A172 (cell line): ENCODE data around the gene DUSP9. TPM values are rescaled to one million over a fixed set of nuclear protein-coding genes. Genes with fewer than 3 reads are reported as not detected.
A peak's percentile ranks its signal among the peaks of the same experiment; 100 is the strongest.
"Not testable (repeated sequence)": the region's sequence is repeated elsewhere in the genome, so short reads cannot be mapped to it uniquely, and the experiment has no call there.

Experiments used
- DNase-seq: peaks from one replicate; pipeline ENCODE4 v3.0.0-alpha.2; 2015; ENCODE audit warnings: low spot score
- total RNA-seq: library from RNA; depleted of rRNA; stranded (reverse); fragments of >200 nt; shearing (Covaris generic); gene quantifications from 2 replicates; pipeline ENCODE4 v1.2.3, GENCODE V29; 2014

DUSP9 gene
- total RNA-seq, 1 experiment from 2014 or later = 9.0 TPM

DNA sequence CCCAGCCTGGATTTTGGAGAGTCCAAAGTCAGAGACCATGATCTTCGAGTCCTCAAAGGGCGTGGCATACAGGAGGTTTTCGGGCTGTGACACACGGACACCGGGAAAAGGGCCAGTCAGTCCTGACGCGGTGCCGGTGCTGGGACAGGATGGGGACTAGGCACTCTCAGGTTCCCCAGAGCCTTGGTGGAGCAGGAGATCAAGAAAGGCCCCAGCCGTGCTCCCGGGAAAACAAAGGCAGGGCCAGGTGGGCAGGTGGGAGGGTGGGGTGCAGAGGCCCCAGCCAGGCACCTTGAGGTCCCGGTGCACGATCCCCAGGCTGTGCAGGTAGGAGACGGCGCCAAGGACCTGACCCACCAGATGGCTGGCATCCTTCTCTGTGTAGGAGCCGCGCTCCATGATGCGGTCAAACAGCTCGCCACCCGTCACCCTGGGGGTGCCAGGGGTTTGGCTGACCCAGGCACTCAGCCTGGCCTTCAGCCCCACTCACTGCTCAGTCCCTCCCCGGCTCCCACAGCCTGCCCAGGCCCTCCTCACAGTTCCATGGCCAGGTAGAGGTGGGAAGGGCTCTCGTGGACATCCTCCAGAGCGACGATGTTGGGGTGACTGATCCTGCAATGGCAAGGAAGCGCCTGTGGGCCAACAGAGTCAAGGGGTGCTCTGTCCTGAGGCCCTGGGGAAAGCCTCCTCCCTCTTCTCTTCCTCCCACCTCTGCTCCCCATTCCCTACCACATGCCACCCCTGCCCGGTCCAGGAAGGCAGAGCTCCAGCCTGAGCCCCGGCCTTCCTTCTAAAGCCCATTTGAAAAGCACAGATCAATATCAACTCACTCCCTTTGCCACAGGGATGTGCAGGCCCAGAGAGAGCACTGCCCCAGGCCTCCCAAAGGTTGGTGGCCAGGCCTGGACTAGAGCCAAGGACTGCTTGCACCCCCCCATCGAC lies 24.9 kb downstream of the DUSP9 start:
- DNase-seq = no peak

DNA sequence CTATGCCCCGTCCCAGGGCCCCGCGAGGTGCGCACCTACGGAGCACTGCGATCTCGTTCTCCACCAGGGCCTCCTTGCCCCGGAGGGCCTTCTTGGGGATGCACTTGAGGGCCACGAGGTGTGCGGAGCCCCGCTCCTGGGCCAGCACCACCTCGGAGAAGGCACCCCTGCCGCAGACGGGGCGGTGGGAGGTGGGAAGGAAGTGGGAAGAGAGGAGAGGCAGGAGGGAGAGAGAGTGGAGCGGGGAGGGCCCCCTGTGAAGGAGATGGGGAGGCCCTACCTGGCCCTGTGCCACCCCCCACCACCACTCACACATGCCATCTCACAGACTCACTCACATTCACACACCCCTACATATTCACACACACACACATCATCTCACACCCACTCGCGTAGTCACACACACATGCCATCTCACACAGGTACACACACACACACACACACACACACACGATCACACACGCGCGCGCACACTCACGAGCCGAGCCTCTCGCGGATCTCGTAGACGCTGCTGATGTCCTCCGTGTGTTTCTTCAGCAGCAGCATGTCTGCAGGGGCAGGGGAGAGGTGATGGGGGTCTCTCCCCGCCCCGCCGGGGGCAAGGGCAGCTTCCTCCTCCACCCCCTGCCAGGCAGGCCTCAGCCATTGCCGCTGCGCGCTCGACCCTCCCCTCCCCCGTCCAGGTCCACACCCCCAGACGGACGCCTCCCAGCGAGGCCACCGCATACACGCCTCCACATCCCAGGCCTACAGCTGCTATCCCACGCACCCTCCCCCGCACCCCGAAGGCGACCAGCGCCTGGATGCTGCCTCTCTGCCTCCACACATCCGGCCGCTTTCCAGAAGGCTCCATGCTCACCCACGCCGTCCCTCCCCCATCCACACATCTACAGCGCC lies 25.8 kb downstream of the DUSP9 start:
- no peak for DNase-seq

DNA sequence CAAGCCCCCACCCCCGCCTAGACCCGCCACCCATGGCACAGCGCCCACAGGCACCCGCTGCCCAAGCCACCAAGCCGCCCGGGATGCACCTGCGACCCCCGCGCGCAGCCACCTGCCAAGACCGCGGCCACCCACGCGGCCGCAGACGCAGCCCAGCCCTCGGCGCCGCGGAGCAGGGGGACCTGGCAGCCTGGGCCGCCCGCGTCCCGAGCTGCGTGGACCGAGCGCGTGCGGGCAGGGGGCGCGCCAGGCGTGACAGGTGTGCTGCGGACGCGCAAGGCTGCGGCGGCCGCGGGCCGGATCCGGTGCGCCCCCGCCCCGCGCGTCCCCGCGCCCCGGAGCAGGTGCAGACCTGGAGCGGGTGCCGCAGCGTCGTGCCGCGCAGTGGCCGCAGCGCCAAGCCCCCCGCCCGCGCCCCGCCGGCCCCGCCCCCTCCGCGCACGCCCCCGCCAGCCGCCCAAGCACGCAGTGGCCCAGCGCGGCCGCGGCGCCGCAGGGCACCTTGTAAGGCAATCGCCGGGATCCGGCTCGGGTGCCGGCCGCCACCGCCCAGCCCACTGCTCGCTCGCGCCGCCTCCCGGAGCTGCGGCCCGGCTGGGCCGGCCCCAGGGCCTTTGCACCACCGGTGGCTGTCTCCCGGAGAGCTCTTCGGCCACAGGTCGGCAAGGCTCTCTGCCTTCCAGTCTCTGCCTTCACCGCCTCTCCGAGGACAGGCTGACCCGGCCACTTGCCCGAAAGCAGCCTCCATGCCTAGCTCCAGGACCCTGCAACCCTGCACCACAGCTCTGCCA lies 26.6 kb downstream of the DUSP9 start, which contains the start of gene PNCK:
TSS of gene PNCK (minus strand) at position 386 of the 791 bp plus-strand sequence. CDS start 737 bp downstream, outside the sequence.
- DNase-seq = no peak

- no peak for DNase-seq
Observed at GRCh38 chrX:153674219-153674851, 27.3 kb downstream of the DUSP9 start.

GRCh38 chrX:153681175-153681574 lies 34.2 kb downstream of the DUSP9 start:
- no peak for DNase-seq

DNA sequence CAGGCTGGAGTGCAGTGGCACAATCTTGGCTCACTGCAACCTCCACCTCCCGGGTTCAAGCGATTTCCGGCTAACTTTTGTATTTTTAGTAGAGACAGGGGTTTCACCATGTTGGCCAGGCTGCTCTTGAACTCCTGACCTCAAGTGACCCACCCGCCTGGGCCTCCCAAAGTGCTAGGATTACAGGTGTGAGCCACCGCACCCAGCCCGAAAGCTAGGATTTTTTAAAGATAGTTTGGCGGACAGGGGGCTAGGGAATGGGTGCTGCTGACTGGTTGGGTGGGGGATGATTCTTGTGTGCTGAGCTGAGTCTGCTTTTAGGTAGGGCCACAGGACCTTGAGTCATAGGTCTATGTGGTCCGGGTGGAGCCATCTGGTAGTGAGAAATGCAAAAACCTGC lies 36.5 kb downstream of the DUSP9 start:
- not testable (repeated sequence) for DNase-seq

- no peak for DNase-seq
Observed at GRCh38 chrX:153684467-153685155, 37.6 kb downstream of the DUSP9 start.

DNA sequence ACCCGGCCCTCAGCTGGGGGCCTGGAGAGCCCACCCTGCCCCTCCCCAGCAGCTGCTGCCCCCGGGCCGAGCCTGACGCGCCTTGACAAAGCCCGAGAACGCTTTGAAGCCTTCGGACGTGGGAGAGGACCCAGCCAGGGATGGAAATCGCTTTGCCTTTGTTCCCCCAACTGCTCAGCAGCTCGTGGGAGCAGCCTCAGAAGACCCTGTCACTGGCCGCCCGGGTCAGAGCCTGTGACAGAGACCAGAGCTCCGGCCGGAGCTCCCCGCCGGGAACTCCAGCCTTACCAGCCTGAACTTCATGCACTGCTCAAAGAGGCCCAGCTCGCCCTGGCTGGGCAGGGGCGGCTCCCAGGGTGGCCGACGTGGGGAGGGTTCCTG lies 38.1 kb downstream of the DUSP9 start:
- no peak for DNase-seq

DNA sequence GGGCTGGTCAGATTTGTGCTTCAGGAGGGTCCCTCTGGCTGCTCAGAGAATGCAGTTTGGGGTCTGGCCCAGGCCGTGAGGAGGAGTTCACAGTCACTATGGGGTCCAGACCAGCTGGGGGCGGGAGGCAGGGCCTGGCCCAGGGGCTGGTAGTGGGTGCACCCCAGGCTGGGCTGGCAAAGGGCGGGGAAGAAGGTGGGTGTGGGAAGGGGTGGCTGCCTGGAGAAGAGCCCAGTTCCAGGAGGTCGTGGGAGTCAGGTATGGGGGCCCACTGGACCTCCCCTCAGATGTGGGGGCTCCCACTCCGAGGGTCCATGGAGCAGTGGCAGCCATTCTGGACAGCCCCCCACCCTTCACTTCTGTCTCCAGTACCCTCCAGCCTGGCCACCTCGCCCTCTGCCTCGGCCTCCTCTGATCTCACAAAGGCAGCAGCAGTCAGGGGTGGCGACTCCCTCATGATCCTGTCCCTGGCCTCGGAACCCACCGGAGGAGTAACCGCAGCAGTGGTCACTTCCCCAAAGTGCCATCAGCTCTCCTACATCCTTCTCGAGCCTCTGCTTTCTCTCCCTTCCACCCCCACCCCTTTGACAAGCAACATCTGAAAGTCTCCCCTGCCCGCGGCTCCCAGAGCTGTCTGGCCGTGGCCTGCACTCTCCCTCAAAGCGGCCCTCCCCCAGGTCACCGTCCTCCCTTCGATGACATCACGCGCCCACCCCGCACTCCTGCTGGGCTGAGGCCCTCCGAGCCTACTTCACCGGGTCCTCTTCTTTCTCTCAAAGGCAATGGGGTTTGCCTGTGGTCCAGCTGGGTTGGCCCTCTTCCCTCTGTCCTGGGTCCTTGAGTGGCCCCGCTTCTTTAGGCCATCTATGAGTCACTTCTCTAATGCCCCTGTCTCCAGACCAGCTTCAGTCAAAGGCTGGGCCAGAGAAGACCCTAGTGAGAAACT lies 39.0 kb downstream of the DUSP9 start:
- DNase-seq = no peak

DNA sequence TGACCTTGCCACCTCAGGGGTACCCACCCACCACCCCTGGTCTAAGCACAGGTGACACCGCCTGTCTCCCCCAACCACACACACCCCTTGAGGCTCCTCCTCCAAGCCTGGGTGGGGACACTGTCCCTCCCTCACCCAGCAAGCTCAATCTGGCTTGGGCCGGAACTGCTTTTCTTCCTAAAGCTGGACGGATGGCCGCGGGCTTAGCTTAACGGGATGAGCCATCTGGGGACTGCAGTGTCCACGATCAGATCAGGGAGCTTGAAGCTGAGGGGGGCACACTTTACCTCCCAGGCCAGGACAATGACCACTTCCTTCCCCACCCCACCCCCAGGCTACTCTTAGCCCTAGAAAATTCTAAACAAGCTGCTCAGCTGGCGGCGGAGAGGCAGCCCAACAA lies 39.7 kb downstream of the DUSP9 start:
- no peak for DNase-seq

GRCh38 chrX:153687121-153688039 lies 40.4 kb downstream of the DUSP9 start, which contains the start of gene SLC6A8:
TSS of gene SLC6A8 (plus strand) at chrX:153687926. CDS start at chrX:153688575, 649 bp downstream.
- peak; percentile 43 for DNase-seq

GRCh38 chrX:153688071-153688470 lies 41.1 kb downstream of the DUSP9 start:
- DNase-seq = no peak

- no peak for DNase-seq
Observed at GRCh38 chrX:153688506-153688905, 41.5 kb downstream of the DUSP9 start.

DNA sequence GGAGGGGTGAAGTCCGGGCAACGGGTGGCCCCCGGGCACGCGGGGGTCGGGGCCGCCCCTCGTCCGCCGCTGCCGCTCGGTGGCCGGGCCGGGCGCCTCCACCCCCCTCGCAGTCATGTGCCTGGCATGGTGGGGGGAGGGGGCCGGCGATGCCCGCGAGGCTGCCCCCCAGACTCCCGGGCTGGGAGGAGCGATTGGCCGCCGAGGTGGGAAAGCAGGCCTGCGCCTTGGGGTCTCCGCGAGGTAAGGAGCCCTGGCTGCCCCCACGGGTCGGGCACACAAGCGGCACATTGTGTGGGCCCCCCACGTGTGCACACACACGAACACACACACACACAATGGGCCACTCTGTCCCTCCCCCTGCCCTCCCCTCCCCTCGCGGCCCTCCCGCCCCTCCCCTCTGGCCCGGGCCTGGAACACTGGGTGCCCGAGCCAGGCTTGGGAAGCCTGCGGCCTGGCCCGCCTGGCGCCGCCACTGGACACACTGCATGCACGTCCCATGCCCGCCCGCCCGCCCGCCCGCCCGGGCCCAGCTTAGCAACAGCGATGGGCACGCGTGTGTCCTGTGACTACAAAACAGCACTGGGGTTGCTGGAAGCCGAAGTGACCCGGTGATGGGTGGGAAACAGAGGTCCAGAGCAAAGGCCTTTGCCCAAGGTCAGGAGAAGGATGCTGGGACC lies 42.0 kb downstream of the DUSP9 start:
- DNase-seq = no peak

- DNase-seq = peak; percentile 46
Observed at GRCh38 chrX:153689654-153690465, 42.9 kb downstream of the DUSP9 start.

DNA sequence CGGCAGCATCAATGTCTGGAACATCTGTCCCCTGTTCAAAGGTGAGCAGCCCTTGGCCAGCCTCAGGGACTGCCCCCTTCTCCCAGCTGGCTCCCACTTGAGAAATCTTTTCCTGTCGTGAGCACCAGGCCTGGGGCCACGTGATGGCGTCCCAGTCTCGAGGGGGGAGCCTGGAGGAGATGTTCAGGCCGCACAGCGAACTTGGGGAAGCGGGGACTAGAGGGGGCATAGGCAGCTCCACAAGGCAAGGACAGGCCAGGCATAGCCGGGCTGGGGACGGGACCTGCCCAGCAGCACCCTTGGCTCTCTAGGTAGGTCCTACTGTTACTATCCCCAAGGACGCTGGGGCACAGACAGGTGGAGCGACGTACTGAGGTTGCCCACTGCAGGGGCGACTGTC lies 43.5 kb downstream of the DUSP9 start:
- DNase-seq = no peak
